GM12864 (cell line): ENCODE measurements around the gene LPO.
A peak's percentile ranks its signal among the peaks of the same experiment; 100 is the strongest.

Experiments
- DNase-seq: peaks from one replicate; pipeline ENCODE4 v3.0.0-alpha.2; 2011; ENCODE audit warnings: low read depth
- H3K4me3 ChIP-seq: 2 replicates; pipeline ENCODE4 v1.5.1; 2011; ENCODE audit warnings: mild to moderate bottlenecking, low read depth, low read length, control low read depth
- CTCF ChIP-seq: IDR thresholded peaks from 2 replicates; pipeline ENCODE4 v1.5.1; 2011; ENCODE audit warnings: low read depth, mild to moderate bottlenecking, moderate library complexity, low read length, control low read depth, inconsistent platforms; ENCODE audit errors: missing control alignments

Gene LPO

GRCh38 chr17:58227733-58228132, 10.7 kb upstream of the LPO start:
- no peak for TF ChIP-seq CTCF
- no peak for DNase-seq

GRCh38 chr17:58228679-58229078, 9.7 kb upstream of the LPO start:
- TF ChIP-seq CTCF, result no peak
- DNase-seq, result no peak
- no peak overlapping the region for H3K4me3 ChIP-seq

More at GRCh38 chr17:58227733-58228132, 10.7 kb upstream of the LPO start:
- no peak overlapping the region for H3K4me3 ChIP-seq

GRCh38 chr17:58229384-58229783, 9.0 kb upstream of the LPO start:
- no peak overlapping the region for H3K4me3 ChIP-seq
- DNase-seq, result no peak
- no peak for TF ChIP-seq CTCF

- no peak for DNase-seq
- no peak overlapping the region for H3K4me3 ChIP-seq
Measured at GRCh38 chr17:58229881-58230280, 8.5 kb upstream of the LPO start.

GRCh38 chr17:58231641-58232040, 6.7 kb upstream of the LPO start:
- DNase-seq, result no peak
- no peak overlapping the region for H3K4me3 ChIP-seq
- no peak for TF ChIP-seq CTCF

More at GRCh38 chr17:58229881-58230280, 8.5 kb upstream of the LPO start:
- no peak for TF ChIP-seq CTCF

- DNase-seq, result peak; percentile 57
- TF ChIP-seq CTCF, result peak; percentile 15
- no peak overlapping the region; the same call in 1 of the 2 replicates for H3K4me3 ChIP-seq
Measured at GRCh38 chr17:58232707-58233156, 5.7 kb upstream of the LPO start.

GRCh38 chr17:58233543-58233942, 4.8 kb upstream of the LPO start:
- peak; percentile 35 for DNase-seq

More at GRCh38 chr17:58233543-58233942, 4.8 kb upstream of the LPO start:
- no peak for TF ChIP-seq CTCF
- H3K4me3 ChIP-seq, result no peak overlapping the region
